A673 (cell line): ENCODE measurements around the gene HNRNPF.

Experiments used
- CTCF ChIP-seq: fragments of 300-800, 200-600 bp; sonication (generic); conservative IDR thresholded peaks from 2 replicates; pipeline ENCODE4 v1.5.1; 2017; ENCODE audit warnings: low read depth, mild to moderate bottlenecking, antibody characterized with exemption, low read length, moderate library complexity, mixed read lengths
- EZH2 ChIP-seq: fragments of 200-600 bp; sonication (generic); IDR thresholded peaks from 2 replicates; pipeline ENCODE4 v1.6.1; 2017; ENCODE audit warnings: borderline replicate concordance, low read depth, mild to moderate bottlenecking, mixed read lengths, antibody characterized with exemption, low read length; ENCODE audit not compliant: poor library complexity, severe bottlenecking

DNA sequence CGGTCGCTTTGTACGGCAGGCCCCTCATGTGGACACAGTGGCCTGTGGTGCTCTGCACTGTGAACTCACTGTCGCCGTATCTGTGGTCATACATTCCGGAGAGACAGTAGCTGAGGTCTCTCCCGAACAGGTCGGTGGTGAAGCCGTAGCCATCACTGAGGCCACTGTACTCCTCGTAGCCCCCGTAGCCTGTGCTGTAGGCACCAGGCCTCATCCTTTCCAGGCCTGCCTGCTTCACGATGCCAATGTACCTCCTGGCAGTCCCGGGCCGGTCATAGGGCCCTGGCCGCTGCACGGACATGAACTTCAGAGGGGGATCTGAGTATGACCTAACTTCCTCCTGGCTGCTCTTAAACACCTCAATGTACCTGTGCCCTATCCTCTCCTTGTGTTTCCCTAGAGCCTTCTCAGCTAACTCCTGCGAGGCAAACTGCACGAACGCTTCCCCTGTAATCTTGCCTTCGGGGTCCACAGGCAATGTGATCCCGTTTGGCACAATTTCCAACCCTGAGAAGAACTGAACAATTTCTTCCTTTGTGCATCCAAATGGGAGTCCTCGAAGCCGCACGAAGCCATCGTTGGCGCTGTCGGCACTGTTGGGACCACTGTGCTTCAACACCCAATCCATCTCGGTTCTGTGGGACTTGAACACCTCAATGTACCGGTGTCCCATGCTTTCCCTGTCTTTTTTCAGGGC lies 21.9 kb downstream of the HNRNPF start:
- no peak for TF ChIP-seq CTCF
- no peak for TF ChIP-seq EZH2
